ENCODE results near the gene HIPK2. TPM values are rescaled to one million over a fixed set of nuclear protein-coding genes. Genes with fewer than 3 reads are reported as not detected.
A peak's percentile ranks its signal among the peaks of the same experiment; 100 is the strongest.

HIPK2 gene
- total and polyA plus RNA-seq, 2 experiments from 2014 or later = 23.2 to 47.0 TPM

GRCh38 chr7:139651308-139651707 is 126.5 kb downstream of the HIPK2 start:
- no peak for TF ChIP-seq CTCF (IDR thresholded peaks at IDR 0.05; ENCODE audit: low read depth, low read length)
- Histone ChIP-seq H3K36me3 (no peaks in the 10 kb centered on the region), H3K27me3 (no peaks in the 10 kb centered on the region), H3K4me3 (no peak overlapping the region), H3K9me3 (ENCODE audit: low read depth) (no peaks in the 10 kb centered on the region), H3K27ac (peak overlapping the region; percentile 59), H3K4me1 (ENCODE audit: low read depth) (peaks cover 43% of the 10 kb centered on the region)
- DNase-seq (ENCODE audit: low read depth in 1 of 2, low spot score in 1 of 2) = peak in 1 of 2 donors; percentile 44

GRCh38 chr7:139650429-139651100 is 127.2 kb downstream of the HIPK2 start:
- Histone ChIP-seq H3K4me3 (no peak overlapping the region), H3K27me3 (no peaks in the 10 kb centered on the region), H3K36me3 (no peaks in the 10 kb centered on the region), H3K4me1 (ENCODE audit: low read depth) (peaks cover 43% of the 10 kb centered on the region), H3K9me3 (ENCODE audit: low read depth) (no peaks in the 10 kb centered on the region), H3K27ac (peak overlapping the region; percentile 59)
- no peak for TF ChIP-seq CTCF (IDR thresholded peaks at IDR 0.05; ENCODE audit: low read depth, low read length)
- DNase-seq (ENCODE audit: low read depth in 1 of 2, low spot score in 1 of 2) = peak in 1 of 2 donors; percentile 28

GRCh38 chr7:139648941-139649425 is 128.8 kb downstream of the HIPK2 start:
- Histone ChIP-seq H3K27ac (no peak overlapping the region), H3K36me3 (no peaks in the 10 kb centered on the region), H3K27me3 (no peaks in the 10 kb centered on the region), H3K9me3 (ENCODE audit: low read depth) (no peaks in the 10 kb centered on the region), H3K4me3 (no peak overlapping the region), H3K4me1 (ENCODE audit: low read depth) (peaks cover 34% of the 10 kb centered on the region)
- TF ChIP-seq CTCF (IDR thresholded peaks at IDR 0.05; ENCODE audit: low read depth, low read length) = no peak
- DNase-seq (ENCODE audit: low read depth in 1 of 2, low spot score in 1 of 2) = no peak

- no peaks in the 10 kb centered on the region for H3K9me3 ChIP-seq (ENCODE audit: low read depth)
- H3K4me3 ChIP-seq = no peak overlapping the region
- H3K27me3 ChIP-seq = no peaks in the 10 kb centered on the region
- H3K4me1 ChIP-seq (ENCODE audit: low read depth) = peaks cover 34% of the 10 kb centered on the region
- H3K36me3 ChIP-seq = no peaks in the 10 kb centered on the region
- TF ChIP-seq CTCF (IDR thresholded peaks at IDR 0.05; ENCODE audit: low read depth, low read length) = no peak
- DNase-seq (ENCODE audit: low read depth in 1 of 2, low spot score in 1 of 2) = no peak
- peak overlapping the region; percentile 20 for H3K27ac ChIP-seq
These were observed 129.4 kb downstream of the HIPK2 start for GRCh38 chr7:139648391-139648861.

GRCh38 chr7:139647814-139648390 is 129.9 kb downstream of the HIPK2 start:
- TF ChIP-seq CTCF (IDR thresholded peaks at IDR 0.05; ENCODE audit: low read depth, low read length) = no peak
- no peak overlapping the region for H3K4me3 ChIP-seq

More at GRCh38 chr7:139647814-139648390, 129.9 kb downstream of the HIPK2 start:
- Histone ChIP-seq H3K27ac (peak overlapping the region; percentile 20), H3K9me3 (ENCODE audit: low read depth) (no peaks in the 10 kb centered on the region), H3K27me3 (no peaks in the 10 kb centered on the region), H3K4me1 (ENCODE audit: low read depth) (peaks cover 34% of the 10 kb centered on the region), H3K36me3 (no peaks in the 10 kb centered on the region)
- no peak for DNase-seq (ENCODE audit: low read depth in 1 of 2, low spot score in 1 of 2)
